ENCODE measurements around the gene WDR33. TPM values are rescaled to one million over a fixed set of nuclear protein-coding genes. Genes with fewer than 3 reads are reported as not detected.

The WDR33 gene
- total RNA-seq, 2 donors from 2014 or later: 16.1 to 16.8 TPM

DNA sequence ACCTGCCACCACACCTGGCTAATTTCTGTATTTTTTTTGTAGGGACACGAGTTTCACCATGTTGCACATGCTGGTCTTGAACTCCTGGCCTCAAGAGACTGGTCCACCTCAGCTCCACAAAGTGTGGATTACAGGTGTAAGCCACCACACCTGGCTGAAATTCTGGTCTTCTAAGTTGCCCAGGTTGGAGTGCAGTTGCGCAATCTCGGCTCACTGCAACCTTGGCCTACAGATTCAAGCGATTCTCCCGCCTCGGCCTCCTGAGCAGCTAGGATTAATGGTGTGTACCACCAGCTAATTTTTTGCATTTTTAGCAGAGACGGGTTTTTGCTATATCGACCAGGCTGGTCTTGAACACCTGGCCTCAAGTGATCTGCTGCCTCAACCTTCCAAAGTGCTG lies 41.4 kb upstream of the WDR33 start:
- TF ChIP-seq, protein P1, sequence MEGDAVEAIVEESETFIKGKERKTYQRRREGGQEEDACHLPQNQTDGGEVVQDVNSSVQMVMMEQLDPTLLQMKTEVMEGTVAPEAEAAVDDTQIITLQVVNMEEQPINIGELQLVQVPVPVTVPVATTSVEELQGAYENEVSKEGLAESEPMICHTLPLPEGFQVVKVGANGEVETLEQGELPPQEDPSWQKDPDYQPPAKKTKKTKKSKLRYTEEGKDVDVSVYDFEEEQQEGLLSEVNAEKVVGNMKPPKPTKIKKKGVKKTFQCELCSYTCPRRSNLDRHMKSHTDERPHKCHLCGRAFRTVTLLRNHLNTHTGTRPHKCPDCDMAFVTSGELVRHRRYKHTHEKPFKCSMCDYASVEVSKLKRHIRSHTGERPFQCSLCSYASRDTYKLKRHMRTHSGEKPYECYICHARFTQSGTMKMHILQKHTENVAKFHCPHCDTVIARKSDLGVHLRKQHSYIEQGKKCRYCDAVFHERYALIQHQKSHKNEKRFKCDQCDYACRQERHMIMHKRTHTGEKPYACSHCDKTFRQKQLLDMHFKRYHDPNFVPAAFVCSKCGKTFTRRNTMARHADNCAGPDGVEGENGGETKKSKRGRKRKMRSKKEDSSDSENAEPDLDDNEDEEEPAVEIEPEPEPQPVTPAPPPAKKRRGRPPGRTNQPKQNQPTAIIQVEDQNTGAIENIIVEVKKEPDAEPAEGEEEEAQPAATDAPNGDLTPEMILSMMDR (IDR thresholded peaks at IDR 0.05): no peak

GRCh38 chr2:127847931-127848330 lies 37.0 kb upstream of the WDR33 start:
- Histone ChIP-seq H3K36me3 (peaks cover 47% of the 10 kb centered on the region), H3K27me3 (no peaks in the 10 kb centered on the region), H3K27ac (no peak overlapping the region), H3K9me3 (no peaks in the 10 kb centered on the region), H3K4me1 (no peaks in the 10 kb centered on the region), H3K4me3 (no peak overlapping the region)
- DNase-seq (ENCODE audit: low spot score): no peak
- TF ChIP-seq, protein P1 (IDR thresholded peaks at IDR 0.05): no peak

More for the DNA sequence above, 41.4 kb upstream of the WDR33 start:
- peaks cover 0 to 22% of the 10 kb centered on the region in 2 donors for H3K4me1 ChIP-seq
- H3K4me3 ChIP-seq: no peak overlapping the region
- H3K27ac ChIP-seq: no peak overlapping the region
- H3K27me3 ChIP-seq: no peaks in the 10 kb centered on the region
- peaks cover 38% of the 10 kb centered on the region for H3K36me3 ChIP-seq
- no peak for DNase-seq (ENCODE audit: low spot score)
- no peaks in the 10 kb centered on the region for H3K9me3 ChIP-seq

DNA sequence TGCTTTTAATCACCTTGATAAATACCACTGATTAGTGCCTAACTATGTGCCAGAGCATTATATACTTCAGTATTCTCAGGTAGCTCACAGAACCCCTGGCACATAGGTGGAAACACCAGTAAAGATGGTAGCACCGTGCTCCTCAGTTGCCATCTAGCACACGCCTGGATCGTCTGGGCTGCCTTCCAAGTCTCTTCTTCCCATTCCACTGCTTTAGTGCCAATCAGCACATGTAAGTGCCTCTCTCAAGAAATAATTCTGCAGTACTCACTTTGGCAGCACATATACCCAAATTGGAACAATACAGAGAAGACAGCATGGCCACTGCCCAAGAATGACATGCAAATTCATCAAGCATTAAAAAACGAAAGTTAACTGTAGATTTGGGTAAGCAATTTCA lies 34.0 kb upstream of the WDR33 start:
- Histone ChIP-seq H3K9me3 (no peaks in the 10 kb centered on the region), H3K27me3 (no peaks in the 10 kb centered on the region), H3K27ac (no peak overlapping the region), H3K4me3 (no peak overlapping the region), H3K36me3 (peaks cover 30% of the 10 kb centered on the region), H3K4me1 (no peaks in the 10 kb centered on the region)
- no peak for DNase-seq (ENCODE audit: low spot score)
- TF ChIP-seq, protein P1 (IDR thresholded peaks at IDR 0.05): no peak

DNA sequence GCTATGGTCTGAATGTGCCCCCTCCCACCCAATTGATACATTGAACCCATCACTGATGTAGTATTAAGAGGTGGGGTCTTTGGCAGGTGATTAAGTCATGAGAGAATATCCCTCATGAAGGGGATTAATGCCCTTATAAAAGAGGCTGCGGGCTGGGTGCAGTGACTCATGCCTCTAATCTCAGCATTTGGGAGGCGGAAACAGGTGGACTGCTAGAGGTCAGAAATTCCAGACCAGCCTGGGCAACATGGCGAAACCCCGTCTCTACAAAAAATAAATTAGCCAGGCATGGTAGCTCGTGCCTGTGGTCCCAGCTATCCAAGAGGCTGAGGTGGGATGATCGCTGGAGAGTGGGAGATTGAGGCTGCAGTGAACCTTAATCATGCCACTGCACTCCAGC lies 32.7 kb upstream of the WDR33 start:
- Histone ChIP-seq H3K4me3 (no peak overlapping the region), H3K4me1 (no peaks in the 10 kb centered on the region), H3K9me3 (no peaks in the 10 kb centered on the region), H3K27me3 (no peaks in the 10 kb centered on the region), H3K36me3 (peaks cover 21% of the 10 kb centered on the region), H3K27ac (no peak overlapping the region)
- TF ChIP-seq, protein P1 (IDR thresholded peaks at IDR 0.05): no peak
- no peak for DNase-seq (ENCODE audit: low spot score)

- no peaks in the 10 kb centered on the region for H3K4me1 ChIP-seq
- H3K27ac ChIP-seq: no peak overlapping the region
- peaks cover 2% of the 10 kb centered on the region for H3K36me3 ChIP-seq
- TF ChIP-seq, protein P1 (IDR thresholded peaks at IDR 0.05): no peak
- no peak for DNase-seq (ENCODE audit: low spot score)
- H3K9me3 ChIP-seq: no peaks in the 10 kb centered on the region
- no peaks in the 10 kb centered on the region for H3K27me3 ChIP-seq
- H3K4me3 ChIP-seq: no peak overlapping the region
These were observed 30.7 kb upstream of the WDR33 start for GRCh38 chr2:127841466-127842178.

DNA sequence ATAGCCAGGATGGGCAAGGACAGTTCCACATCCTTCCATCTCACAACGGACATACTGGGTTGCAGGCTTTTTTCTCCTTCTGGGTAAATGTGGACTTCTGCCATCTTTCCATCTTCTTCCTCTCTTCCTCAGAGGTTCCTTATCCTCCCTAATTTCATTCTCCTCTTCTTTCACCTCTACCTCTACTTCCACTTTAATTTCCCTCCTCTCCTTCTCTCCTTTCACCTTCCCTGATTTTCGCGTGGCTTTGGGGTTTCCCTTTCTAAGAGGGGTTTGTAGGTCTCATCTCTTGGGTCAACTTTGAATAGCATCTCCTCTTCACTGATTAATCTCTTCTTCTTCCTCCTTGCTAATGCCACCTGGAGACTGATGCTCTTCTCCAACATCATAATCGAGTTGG lies 29.9 kb upstream of the WDR33 start:
- no peaks in the 10 kb centered on the region for H3K9me3 ChIP-seq
- DNase-seq (ENCODE audit: low spot score): no peak
- TF ChIP-seq, protein P1 (IDR thresholded peaks at IDR 0.05): no peak
- H3K36me3 ChIP-seq: no peaks in the 10 kb centered on the region
- H3K4me1 ChIP-seq: no peaks in the 10 kb centered on the region
- no peak overlapping the region for H3K27ac ChIP-seq
- H3K4me3 ChIP-seq: no peak overlapping the region
- H3K27me3 ChIP-seq: no peaks in the 10 kb centered on the region

Data from right atrium auricular region (tissue), 2 donors.